Activated T-cell treated with anti-CD3 and anti-CD28 coated beads for 24 hours (primary cell): ENCODE data around the gene TH.

ENCODE experiments used
- DNase-seq: peaks from one replicate; pipeline ENCODE4 v3.0.0-alpha.2; 2020; ENCODE audit warnings: low read depth

The TH gene

DNA sequence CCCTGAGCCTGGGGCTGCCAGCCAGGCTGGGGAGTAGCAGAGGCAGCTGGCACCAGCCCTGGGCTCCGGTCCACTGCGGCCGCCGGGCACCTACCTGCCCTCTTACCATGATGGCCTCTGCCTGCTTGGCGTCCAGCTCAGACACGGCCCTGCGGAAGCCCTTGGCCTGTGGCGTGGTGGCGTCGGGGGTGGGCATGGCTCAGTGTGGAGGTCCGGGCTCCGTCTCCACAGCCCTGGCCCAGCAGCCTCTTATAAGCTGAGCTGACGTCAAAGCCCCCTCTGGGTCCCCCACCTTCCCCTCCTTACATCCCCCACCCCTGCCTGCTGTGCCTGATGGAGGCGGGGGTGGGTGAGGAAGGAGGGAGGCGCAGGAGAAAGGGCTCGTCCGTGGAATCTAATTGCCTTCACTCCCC is at the start of gene TH:
TSS of gene TH (minus strand) at position 225 of the 413 bp plus-strand sequence. CDS start at position 196, 29 bp downstream.
- no peak for DNase-seq

DNA sequence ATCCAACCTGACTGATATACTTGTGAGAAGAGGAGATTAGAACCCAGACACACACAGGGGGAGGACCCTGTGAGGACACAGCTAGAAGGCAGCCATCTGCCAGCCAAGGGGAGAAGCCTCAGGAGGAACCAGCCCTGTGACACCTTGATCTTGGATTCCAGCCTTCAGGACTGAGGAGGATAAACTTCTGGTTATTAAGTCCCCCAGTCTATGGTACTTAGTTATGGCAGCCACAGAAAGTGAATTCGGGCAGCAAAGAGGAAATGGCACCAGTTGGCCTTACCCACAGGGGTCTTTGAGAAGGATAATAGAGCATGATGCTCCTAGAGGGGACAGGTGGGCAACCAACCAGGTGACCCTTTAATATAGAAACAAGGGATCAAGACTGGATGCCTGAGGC is 49.4 kb upstream of the TH start:
- no peak for DNase-seq

DNA sequence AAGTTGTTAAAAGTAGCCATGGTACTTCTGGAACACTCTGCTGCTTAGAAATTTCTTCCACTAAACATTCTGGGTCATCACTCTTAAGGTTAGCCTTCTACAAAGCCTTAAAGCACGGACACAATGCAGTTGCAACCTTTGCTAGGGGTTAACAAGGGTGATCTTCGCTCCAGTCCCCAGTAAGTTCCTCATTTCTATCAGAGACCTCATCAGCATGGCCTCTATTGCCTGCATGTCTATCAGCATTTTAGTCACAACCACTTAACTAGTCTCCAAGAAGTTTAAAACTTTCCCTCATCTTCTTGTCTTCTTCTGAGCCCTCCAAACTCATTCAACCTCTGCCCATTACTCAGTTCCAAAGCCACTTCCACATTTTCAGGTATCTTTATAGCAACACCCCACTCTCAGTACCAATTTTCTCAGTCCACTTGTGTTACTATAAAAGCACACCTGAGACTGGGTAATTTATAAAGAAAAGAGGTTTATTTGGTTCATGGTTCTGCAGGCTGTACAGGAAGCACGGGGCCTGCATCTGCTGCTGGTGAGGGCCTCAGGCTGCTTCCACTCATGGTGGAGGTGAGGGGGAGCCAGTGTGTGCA is 48.7 kb upstream of the TH start:
- DNase-seq = no peak

DNA sequence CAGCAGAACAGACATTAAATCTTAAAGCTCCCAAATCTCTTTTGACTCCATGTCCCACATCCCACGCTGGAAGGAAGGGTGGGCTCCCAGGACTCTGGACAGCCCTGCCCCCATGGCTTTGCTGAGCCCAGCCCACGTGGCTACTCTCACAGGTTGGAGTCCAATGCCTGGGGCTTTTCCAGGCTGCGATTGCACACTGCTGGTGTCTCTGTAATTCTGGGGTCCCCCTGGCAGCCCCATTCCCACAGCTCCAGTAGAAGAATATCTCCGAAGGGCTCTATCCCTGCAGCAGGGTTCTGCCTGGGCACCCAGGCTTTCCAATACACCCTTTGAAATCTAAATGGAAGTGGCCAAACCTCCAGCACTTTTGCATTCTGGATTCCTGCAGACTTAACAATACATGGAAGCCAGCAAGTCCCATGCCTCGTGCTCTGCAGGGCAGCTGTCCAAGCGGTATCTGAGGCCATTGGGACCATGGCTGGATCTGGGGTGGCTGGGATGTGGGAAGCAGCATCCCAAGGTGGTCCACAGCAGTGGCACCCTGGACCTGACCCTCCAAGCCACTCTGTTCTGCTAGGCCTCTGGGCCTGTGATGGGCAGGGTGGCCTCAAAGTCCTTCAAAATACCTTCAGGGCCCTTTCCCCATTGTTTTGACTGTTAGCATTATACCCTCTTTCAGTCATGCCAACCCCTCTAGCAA is 47.9 kb upstream of the TH start:
- DNase-seq = no peak

DNA sequence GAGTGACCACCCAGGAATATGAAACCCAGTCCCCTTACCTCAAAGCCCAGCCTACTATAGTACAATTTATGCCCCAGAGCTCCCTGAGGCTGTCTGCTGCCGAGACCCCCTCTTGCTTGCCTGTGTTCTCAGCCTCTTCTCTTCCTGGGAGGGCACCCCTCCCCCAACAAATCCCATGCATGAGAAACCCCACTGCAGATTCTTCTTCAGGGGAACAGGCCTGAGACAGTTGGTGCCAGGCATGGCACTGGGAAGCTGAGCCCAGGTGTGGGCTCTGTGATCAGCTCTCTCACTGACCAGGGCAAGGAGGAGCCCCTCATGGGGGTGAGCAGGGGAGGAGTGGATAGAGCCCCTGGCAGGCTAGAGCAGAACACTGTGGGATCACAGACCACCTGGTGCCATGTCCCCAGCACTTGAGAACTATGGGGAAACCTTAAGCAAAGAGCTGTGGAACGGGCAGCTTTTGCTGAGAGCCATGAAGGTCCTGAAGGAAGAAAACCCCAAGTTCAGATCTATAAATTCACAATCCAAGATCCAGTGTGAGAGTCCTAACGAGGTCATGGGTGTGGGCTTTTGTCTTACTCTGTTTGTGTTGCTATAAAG is 46.5 kb upstream of the TH start:
- DNase-seq = no peak

DNA sequence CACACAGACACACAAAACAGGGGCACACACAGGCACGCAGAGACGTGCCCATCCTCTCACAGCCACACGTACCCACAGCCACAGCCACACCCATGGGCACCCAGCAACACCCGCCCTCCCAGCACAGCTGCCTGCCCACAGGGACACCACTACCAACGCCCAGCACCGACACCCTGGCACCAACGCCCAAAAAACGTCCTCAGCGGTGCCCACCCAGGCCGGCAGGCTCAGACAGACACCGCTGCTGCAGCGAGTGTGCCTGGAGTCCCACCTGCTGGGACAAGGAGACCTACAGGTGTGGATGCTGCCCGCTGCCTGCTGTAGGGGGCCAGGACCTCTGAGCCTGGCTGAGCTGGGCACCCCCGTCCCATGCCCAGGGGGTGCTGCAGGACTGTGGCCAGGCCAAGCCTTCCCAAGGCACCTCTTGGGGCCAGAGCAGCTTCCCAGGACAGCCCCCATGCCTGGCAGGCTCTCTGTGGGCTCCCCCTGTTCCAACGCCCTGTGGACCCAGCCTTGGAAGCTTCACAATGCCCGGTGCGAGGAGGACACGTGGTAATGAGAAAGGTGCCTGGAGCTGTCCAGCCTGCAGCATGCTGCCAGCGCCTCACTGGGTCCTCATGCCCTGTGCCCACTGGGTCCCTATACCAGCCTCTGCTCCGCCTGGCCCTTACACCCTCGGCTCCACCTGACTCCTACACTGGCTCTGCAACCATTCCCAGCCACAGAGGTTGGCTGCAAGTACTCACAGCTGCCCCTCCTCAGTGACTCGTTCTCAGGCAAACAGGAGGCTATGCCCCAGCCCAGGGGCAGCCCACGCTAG is 45.8 kb upstream of the TH start:
- DNase-seq = no peak

DNA sequence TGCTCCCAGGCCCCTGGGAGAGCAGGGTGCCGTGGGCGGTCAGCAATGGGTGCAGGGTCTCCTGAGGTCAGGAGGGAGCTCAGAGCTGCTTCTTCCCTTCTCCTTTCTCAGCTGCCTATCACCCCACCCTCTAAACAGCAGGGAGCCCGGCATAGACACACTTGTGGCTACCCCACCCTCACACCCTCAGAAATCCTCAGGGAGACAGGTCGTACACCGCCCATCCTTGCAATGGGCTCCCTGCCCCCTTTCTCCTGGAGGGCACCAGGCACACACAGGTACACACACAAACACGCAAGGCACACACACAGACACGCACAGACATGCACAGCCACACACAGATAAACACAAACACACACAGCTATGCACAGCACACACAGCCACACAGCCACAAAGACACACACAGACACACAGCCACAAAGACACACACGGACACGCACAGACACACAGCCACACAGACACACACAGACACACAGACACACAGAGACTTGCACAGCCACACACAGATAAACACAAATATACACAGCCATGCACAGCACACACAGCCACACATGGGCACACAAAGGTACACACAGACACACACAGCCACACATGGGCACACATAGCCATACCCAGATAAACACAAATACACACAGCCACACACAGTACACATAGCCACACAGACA is 44.9 kb upstream of the TH start:
- DNase-seq = no peak

DNA sequence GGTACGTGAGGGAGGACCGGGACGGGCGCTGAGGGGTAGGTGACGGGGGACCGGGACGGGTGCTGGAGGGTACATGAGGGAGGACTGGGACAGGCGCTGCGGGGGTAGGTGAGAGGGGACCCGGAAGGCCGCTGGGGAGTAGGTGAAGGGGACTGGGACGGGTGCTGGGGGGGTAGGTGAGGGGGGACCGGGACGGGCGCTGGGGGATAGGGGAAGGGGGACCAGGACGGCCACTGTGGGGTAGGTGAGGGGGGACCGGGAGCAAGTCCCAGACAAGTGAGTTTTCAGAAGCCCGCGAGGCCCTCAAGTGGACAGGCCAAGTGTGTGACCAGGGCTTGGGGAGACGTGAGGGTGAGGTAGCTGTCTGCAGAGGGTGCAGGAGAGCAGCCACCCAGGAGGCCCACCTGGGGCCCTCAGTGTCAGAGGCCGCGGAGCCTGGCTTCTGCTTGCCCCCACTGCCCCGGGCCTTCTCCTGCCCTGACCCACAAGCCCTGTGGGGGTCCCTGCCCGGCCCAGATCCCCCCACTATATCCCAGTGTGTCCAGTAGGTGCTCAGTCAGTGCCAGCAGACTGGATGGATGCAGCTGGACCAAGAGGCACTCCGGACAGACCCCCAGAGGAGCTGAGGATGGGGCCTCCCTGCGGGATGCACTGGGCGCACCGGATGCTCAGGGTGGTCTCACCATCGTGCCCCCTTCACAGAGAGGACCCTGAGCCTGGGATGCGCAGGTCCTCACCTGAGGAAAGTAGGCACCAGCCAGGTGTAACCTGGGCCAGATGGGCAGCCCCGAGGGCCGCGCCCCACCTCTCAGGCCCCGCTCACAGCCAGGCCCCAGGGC is 44.2 kb upstream of the TH start:
- DNase-seq = no peak

DNA sequence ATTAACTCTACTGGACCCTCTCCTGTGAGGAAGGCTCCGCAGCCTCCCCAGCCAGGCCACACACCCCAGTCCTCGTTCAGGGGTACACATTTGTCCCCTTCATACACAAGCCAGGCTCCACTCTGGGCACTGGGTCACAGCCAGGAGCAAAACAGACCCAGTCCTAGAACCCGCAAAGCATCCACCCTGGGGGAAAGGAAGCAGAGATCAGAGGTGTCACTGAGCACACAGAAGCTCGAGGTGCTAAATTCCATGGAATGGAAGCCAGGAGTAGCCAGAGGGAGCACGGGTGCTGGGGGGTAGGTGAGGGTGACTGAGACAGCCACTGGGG is 43.6 kb upstream of the TH start:
- no peak for DNase-seq

DNA sequence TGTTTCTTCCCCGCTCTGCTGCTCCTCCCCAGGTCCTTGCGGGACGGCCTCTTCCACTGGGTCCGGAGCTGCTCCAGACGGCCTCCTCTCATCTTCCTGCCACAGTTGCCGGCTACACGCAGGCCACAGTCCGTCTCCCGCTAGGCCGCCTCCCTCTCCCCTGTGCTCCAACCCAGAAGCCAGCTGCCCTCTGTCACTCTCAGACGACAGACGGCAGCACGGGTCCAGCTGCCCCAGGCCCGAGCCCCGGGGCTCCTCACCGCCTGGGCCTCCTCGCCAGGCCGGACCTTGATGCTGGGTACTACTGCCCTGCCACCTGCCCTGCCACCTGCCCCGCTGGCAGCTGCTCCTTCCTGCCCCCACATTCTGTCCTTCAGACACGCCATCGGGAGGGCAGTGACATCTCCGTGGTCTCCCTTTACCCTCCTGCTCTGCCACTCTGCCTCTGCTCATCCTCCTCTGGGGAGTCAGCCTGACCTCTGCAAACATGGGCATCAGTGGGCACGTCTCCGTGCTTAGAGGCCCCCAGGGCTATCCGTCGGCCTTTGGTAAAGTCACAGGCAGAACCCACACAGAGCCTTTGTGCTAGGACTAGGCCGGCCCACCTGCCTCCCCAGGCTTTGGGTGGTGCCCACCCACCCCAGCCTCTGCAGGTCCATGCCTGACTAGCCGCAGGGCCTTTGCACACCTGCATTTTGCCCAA is 43.1 kb upstream of the TH start:
- DNase-seq = no peak

DNA sequence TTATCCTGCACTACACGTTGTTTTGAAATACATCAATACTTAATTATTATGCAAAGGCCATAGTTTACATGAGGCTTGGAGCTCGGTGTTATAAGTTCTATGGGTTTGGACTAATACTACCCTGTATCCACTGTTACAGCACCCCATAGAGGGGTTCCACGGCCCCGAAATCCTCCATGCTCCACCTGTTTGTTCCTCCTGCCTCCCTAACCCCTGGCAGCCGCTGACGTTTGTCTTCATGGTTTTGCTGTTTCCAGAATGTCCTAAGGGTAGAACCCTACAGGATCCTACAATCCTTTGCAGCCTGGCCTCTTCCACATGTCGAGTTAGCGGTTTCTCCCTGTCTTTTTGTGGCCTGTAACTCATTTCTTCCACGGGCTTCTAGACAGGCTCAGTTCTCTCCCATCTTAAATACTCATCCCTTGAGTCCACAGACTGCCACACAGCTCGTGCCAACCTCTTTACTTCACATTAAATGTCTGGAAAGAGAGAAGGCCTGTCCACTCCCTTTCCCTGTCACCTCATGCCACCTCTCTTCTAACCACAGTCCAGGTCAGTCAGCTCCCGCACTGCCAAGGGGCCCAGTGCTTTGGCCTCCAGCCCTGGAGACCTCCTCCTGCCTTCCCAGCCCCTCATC is 42.4 kb upstream of the TH start:
- DNase-seq = no peak

DNA sequence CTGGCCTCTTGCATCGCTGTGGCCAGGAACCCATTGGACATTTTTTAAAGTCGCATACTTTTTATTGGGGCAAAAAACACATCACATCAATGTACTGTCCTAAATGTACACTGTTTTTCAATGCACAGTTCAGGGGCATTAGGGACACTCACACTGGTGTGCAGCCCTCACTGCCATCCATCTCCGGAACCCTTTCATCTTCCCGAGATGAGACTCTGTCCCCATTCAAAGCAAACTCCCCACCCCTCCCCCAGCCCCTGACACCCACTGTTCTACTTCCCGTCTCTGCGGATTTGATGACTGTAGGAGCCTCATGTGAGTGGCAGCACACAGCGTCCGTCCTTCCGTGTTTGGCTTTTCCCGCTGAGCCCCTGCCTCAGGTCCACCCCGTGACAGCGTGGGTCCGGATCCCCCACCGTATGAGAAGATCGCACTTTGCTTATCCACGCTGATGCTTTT is 41.8 kb upstream of the TH start:
- DNase-seq = peak; percentile 26

DNA sequence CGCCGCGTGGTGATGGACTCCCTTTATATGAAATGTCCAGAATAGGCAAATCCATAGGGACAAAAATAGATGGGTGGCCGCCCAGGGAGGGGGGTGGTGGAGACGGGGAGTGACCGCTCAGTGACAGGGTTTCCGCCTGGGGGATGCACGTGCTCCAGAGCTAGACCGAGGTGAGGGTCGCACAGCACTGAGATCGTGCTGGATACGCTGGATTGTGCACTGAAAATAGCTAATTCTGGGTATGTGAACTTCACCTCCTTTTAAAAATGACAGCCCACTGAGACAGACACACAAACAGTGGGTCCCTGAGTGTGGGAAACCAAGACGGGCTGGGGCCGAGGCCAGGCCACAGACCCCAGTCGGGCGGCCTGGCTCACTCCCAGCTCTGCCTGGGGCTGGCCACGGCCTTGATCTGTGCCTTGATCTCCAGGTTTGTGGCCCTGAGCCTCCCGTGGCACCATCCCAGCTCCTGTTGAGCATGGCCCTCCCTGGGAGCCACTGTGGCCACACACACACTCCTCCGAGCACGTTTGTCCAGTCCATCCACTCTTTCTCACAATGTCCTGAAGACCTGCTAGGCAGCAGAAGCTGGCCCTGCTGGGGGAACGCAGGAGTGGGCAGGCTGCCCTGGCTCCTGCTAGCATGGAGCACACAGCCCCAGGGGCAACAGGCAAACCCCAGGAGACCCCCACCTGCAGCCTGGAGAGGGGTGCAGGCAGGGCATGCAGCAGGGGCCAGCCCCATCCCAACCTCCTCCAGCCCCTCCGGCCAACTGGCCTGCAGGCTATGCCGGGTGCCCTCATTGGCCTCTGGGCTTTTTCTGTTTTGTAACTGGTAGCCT is 41.0 kb upstream of the TH start:
- DNase-seq = no peak

DNA sequence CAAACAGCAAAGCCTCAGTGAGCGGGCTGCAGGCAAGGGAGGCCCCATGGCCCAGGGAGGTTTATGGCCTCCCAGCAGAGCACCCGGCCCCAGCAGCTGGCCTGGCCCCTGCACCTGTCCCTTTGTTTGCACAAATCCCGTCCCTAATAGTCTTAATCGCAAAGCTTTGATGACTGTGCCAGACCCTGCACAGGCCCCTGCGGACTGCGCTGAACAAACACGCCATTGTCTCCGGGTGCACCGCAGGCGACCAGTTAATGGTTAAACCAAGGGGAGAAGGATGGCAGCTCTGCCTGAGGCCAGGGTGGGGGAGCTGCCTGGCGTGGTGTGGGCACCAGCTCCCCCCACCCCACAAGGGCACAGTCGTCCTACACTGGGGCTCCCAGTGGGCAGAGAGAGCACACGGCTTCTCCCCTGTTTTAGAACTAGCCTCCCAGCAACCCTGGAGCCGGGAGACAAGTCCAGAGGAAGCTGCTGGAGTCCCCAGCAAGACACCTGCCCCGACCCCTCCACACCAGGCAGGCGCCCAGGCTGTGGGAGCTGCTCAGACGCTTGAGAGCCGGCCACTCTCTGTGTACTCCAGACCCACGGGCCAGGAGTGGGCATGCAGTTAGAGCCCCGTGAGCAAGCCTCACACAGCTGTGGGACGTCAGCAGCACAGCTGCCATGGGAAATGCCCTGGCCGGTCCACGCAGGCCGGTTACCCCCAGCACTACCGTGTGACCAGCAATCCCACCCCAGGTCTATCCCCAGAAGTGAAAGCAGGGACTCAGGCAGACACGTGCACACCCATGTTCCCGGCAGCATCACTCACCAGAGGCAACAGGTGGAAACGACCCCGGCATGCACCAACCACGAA is 39.7 kb upstream of the TH start:
- DNase-seq = no peak

DNA sequence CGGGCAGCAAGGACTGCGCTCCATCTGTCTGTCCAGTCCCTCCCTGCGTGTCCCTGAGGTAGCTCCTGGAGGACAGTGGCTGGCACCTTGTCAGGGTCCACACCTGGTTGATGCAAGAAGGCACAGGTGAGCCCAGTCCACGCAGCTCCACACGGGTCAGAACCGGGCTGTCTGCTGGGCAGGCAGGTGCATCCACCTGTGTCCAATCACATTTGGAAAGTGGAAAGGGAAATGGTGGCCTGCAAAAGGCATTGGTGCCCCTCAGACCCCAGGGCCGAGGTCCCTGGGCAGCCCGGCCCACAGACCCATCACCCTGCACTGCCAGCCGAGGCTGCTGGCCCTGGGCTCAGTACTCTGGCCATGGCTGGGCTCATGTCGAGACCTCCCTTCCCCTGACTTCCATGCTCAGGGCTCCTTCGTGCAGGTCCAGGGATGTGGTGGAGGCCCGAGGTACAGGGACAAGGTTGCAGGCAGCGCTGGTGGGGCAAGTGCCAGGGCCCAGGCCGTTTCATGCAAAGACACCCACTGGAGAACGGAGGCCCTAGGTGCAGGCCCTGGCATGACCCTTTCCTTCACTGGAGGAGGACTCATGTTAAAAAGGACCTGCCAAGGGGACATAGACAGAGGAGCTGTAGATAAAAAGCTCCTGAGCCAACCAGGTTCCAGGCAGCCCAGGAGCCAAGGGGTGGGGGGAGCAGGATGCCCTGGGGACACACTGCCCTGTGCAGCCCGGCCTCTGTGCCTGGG is 38.9 kb upstream of the TH start:
- no peak for DNase-seq

DNA sequence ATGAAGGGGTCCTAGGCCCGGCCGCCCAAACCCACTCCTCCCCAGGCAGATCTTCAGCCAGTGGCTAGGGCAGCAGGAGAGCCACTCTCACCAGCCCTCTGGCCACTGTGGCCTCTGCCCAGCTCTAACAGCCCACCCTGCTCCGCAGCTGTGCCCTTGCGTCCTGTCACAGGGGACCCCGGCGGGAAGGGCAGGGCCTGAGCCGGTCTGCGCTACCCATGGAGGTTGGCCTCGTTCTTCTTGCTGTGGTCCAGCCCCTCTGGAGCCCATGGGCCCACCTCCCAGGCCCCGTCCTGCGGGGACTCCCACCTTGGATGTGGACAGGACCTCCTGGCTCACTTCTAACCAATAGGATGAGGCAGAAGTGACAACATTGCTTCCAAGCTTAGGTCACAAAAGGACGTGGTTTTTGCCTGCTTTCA is 38.3 kb upstream of the TH start:
- DNase-seq = no peak

DNA sequence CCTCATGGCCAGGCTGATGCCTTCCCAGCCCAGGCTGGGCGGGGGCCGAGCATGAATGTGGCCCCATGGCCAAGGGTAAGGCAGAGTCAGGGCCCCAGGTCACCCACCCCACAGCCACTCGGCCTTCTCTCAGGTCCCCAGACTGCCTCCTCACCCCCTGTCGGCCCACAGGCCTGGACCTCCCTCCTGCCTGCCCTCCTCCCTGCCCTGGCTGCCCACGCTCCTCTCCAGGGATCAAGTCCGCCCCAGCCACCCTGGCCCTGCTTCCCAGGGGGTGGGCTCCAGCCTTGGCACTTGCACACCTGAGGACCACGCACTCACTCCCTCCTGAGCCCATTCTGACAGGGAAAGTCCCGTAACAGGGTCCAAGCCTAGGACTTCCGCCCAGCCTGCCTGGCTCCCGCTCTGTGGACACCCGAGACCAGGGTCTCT is 37.8 kb upstream of the TH start:
- DNase-seq = no peak
